ENCODE results near the gene SPTAN1.

The SPTAN1 gene

GRCh38 chr9:128625391-128626146, 73.2 kb downstream of the SPTAN1 start:
- Histone ChIP-seq H3K27me3 (ENCODE audit: control insufficient read depth, insufficient read depth, low read length) (no peaks in the 10 kb centered on the region), H3K4me3 (ENCODE audit: low read depth, low read length) (no peak overlapping the region), H3K9me3 (ENCODE audit: control insufficient read depth, insufficient read depth, low read depth, low read length) (no peaks in the 10 kb centered on the region), H3K9ac (ENCODE audit: low read length) (no peak overlapping the region), H3K4me1 (ENCODE audit: control insufficient read depth, insufficient read depth, low read length) (peaks cover 7% of the 10 kb centered on the region; the same call in 1 of the 2 replicates), H3K27ac (ENCODE audit: low read depth, low read length) (no peak overlapping the region), H3K36me3 (ENCODE audit: control insufficient read depth, insufficient read depth, low read length) (peaks cover 86% of the 10 kb centered on the region)

GRCh38 chr9:128626181-128626580, 73.8 kb downstream of the SPTAN1 start:
- peaks cover 81% of the 10 kb centered on the region for H3K36me3 ChIP-seq (ENCODE audit: control insufficient read depth, insufficient read depth, low read length)

DNA sequence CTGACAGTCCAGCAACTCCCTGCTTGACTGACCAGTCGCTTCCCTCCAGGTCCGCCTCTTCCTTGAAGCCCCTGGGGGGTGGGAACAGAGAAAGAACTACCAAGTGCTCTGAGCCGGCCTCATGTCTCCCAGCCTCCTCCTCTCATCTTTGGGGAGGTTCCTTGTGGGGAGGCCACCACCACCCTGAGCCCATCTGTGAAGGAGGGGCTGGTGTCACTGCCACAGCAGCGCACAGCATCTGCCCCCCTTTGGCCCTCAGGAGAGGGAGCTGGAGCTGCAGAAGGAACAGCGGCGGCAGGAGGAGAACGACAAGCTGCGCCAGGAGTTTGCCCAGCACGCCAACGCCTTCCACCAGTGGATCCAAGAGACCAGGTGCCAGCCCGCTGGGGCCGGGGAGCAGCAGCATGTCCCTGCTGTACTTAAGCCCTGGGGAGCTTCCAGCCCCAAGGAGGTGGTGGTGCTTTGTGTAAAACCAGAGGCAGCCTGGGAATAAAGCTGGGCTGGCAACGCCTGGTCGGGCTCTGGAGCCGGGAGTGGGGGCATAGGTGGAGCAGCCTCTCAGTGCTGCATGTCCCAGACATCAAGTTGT, 74.8 kb downstream of the SPTAN1 start:
- no peak overlapping the region for H3K4me3 ChIP-seq (ENCODE audit: low read depth, low read length)
- no peak overlapping the region for H3K27ac ChIP-seq (ENCODE audit: low read depth, low read length)
- no peaks in the 10 kb centered on the region for H3K9me3 ChIP-seq (ENCODE audit: control insufficient read depth, insufficient read depth, low read depth, low read length)
- no peak overlapping the region for H3K9ac ChIP-seq (ENCODE audit: low read length)
- H3K27me3 ChIP-seq (ENCODE audit: control insufficient read depth, insufficient read depth, low read length) = no peaks in the 10 kb centered on the region
- peaks cover 80% of the 10 kb centered on the region for H3K36me3 ChIP-seq (ENCODE audit: control insufficient read depth, insufficient read depth, low read length)
- peaks cover 7% of the 10 kb centered on the region; the same call in 1 of the 2 replicates for H3K4me1 ChIP-seq (ENCODE audit: control insufficient read depth, insufficient read depth, low read length)

More at GRCh38 chr9:128626181-128626580, 73.8 kb downstream of the SPTAN1 start:
- Histone ChIP-seq H3K9ac (ENCODE audit: low read length) (no peak overlapping the region), H3K9me3 (ENCODE audit: control insufficient read depth, insufficient read depth, low read depth, low read length) (no peaks in the 10 kb centered on the region), H3K4me1 (ENCODE audit: control insufficient read depth, insufficient read depth, low read length) (peaks cover 7% of the 10 kb centered on the region; the same call in 1 of the 2 replicates), H3K27me3 (ENCODE audit: control insufficient read depth, insufficient read depth, low read length) (no peaks in the 10 kb centered on the region), H3K4me3 (ENCODE audit: low read depth, low read length) (no peak overlapping the region), H3K27ac (ENCODE audit: low read depth, low read length) (no peak overlapping the region)

DNA sequence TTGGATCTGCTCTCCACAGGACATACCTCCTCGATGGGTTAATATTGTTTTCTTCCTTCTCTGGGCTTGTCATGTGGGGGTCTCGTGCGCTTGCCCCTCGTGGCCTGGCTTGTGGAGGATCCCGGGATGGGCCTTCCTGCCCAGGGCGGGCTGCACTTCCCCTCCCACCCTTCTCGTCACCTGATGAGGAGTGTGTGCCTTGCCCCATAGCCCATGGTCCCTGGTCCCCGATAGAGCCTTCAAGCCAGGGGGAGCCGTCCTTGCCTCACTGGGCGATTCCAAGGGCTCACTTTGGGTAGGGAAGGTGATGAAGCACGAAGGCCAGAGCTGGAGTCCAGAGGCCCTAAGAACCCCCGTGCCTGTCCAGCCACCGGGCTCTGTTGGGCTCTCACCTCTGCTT, 75.5 kb downstream of the SPTAN1 start:
- Histone ChIP-seq H3K9ac (ENCODE audit: low read length) (no peak overlapping the region), H3K4me1 (ENCODE audit: control insufficient read depth, insufficient read depth, low read length) (peaks cover 7% of the 10 kb centered on the region; the same call in 1 of the 2 replicates), H3K27ac (ENCODE audit: low read depth, low read length) (no peak overlapping the region), H3K27me3 (ENCODE audit: control insufficient read depth, insufficient read depth, low read length) (no peaks in the 10 kb centered on the region), H3K4me3 (ENCODE audit: low read depth, low read length) (no peak overlapping the region), H3K9me3 (ENCODE audit: control insufficient read depth, insufficient read depth, low read depth, low read length) (no peaks in the 10 kb centered on the region), H3K36me3 (ENCODE audit: control insufficient read depth, insufficient read depth, low read length) (peaks cover 84% of the 10 kb centered on the region)

DNA sequence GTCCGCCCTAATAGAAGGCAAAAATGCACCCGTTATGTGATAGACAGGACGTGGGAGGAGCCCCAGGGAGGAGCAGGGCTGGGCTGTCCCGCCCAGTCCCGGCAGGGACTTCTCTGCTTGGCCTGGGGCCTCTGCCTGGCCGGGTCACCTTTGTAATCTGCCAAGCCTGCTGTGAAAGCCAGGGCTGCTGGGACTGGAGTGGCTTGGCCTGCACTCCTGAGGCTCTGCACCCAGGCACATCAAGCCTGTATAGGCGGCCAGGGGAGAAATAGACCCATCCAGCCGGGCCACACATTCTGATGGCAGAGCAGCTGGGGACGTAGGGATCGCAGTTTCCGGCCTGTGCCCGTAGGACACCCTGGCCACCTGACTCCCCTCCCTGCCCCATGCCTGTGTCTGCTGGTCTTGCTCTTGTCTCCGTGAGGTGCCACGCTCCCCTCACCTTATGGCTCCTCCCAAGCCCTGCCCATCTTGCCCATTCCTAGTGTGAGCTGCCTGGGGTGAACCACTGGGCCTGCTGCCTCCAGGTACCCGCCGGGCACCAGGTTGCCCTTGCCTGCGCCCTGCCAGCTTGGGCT, 76.2 kb downstream of the SPTAN1 start:
- no peaks in the 10 kb centered on the region for H3K9me3 ChIP-seq (ENCODE audit: control insufficient read depth, insufficient read depth, low read depth, low read length)
- H3K27ac ChIP-seq (ENCODE audit: low read depth, low read length) = no peak overlapping the region
- peaks cover 90% of the 10 kb centered on the region for H3K36me3 ChIP-seq (ENCODE audit: control insufficient read depth, insufficient read depth, low read length)
- H3K9ac ChIP-seq (ENCODE audit: low read length) = no peak overlapping the region
- H3K4me3 ChIP-seq (ENCODE audit: low read depth, low read length) = no peak overlapping the region
- peaks cover 7% of the 10 kb centered on the region; the same call in 1 of the 2 replicates for H3K4me1 ChIP-seq (ENCODE audit: control insufficient read depth, insufficient read depth, low read length)
- H3K27me3 ChIP-seq (ENCODE audit: control insufficient read depth, insufficient read depth, low read length) = no peaks in the 10 kb centered on the region

DNA sequence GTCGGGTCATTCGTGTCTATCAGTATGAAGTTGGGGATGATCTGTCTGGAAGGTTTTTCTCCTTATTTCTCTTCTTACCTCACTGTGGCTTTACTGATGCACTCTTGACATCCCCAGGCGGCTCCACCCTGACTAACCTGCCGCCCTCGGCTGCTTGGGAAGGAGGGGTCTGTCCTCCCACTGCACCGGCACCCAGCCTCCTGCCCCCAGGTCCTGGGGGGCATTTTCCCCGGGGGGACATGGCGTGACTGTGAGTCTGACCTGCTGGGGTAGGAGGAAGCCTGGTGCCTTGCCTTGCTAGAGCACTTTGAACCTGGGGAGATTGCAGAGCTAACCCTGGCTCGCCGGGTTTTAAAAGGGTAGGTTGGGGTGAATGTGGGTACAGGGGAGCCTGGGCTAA, 76.7 kb downstream of the SPTAN1 start:
- peaks cover 94% of the 10 kb centered on the region for H3K36me3 ChIP-seq (ENCODE audit: control insufficient read depth, insufficient read depth, low read length)

GRCh38 chr9:128629852-128630545, 77.6 kb downstream of the SPTAN1 start:
- Histone ChIP-seq H3K27me3 (ENCODE audit: control insufficient read depth, insufficient read depth, low read length) (no peaks in the 10 kb centered on the region), H3K4me1 (ENCODE audit: control insufficient read depth, insufficient read depth, low read length) (peaks cover 10% of the 10 kb centered on the region; the same call in 1 of the 2 replicates), H3K36me3 (ENCODE audit: control insufficient read depth, insufficient read depth, low read length) (peaks cover 91% of the 10 kb centered on the region), H3K9ac (ENCODE audit: low read length) (no peak overlapping the region), H3K9me3 (ENCODE audit: control insufficient read depth, insufficient read depth, low read depth, low read length) (no peaks in the 10 kb centered on the region), H3K27ac (ENCODE audit: low read depth, low read length) (no peak overlapping the region), H3K4me3 (ENCODE audit: low read depth, low read length) (no peak overlapping the region)

More for the DNA sequence above, 76.7 kb downstream of the SPTAN1 start:
- Histone ChIP-seq H3K9me3 (ENCODE audit: control insufficient read depth, insufficient read depth, low read depth, low read length) (no peaks in the 10 kb centered on the region), H3K4me1 (ENCODE audit: control insufficient read depth, insufficient read depth, low read length) (peaks cover 7% of the 10 kb centered on the region; the same call in 1 of the 2 replicates), H3K4me3 (ENCODE audit: low read depth, low read length) (no peak overlapping the region), H3K27me3 (ENCODE audit: control insufficient read depth, insufficient read depth, low read length) (no peaks in the 10 kb centered on the region), H3K9ac (ENCODE audit: low read length) (no peak overlapping the region), H3K27ac (ENCODE audit: low read depth, low read length) (no peak overlapping the region)

GRCh38 chr9:128631636-128632035, 79.2 kb downstream of the SPTAN1 start:
- Histone ChIP-seq H3K27ac (ENCODE audit: low read depth, low read length) (no peak overlapping the region), H3K4me1 (ENCODE audit: control insufficient read depth, insufficient read depth, low read length) (peaks cover 24% of the 10 kb centered on the region), H3K9ac (ENCODE audit: low read length) (no peak overlapping the region), H3K36me3 (ENCODE audit: control insufficient read depth, insufficient read depth, low read length) (peaks cover 75% of the 10 kb centered on the region), H3K27me3 (ENCODE audit: control insufficient read depth, insufficient read depth, low read length) (no peaks in the 10 kb centered on the region), H3K9me3 (ENCODE audit: control insufficient read depth, insufficient read depth, low read depth, low read length) (no peaks in the 10 kb centered on the region), H3K4me3 (ENCODE audit: low read depth, low read length) (no peak overlapping the region)

GRCh38 chr9:128632066-128632465, 79.7 kb downstream of the SPTAN1 start:
- H3K9me3 ChIP-seq (ENCODE audit: control insufficient read depth, insufficient read depth, low read depth, low read length) = no peaks in the 10 kb centered on the region
- no peaks in the 10 kb centered on the region for H3K27me3 ChIP-seq (ENCODE audit: control insufficient read depth, insufficient read depth, low read length)
- H3K36me3 ChIP-seq (ENCODE audit: control insufficient read depth, insufficient read depth, low read length) = peaks cover 75% of the 10 kb centered on the region
- no peak overlapping the region for H3K9ac ChIP-seq (ENCODE audit: low read length)
- no peak overlapping the region for H3K27ac ChIP-seq (ENCODE audit: low read depth, low read length)
- H3K4me1 ChIP-seq (ENCODE audit: control insufficient read depth, insufficient read depth, low read length) = peaks cover 28% of the 10 kb centered on the region
- H3K4me3 ChIP-seq (ENCODE audit: low read depth, low read length) = no peak overlapping the region

- H3K36me3 ChIP-seq (ENCODE audit: control insufficient read depth, insufficient read depth, low read length) = peaks cover 75% of the 10 kb centered on the region
- H3K9ac ChIP-seq (ENCODE audit: low read length) = no peak overlapping the region
- no peak overlapping the region for H3K27ac ChIP-seq (ENCODE audit: low read depth, low read length)
Measured at GRCh38 chr9:128632486-128632885, 80.1 kb downstream of the SPTAN1 start.

More at GRCh38 chr9:128632486-128632885, 80.1 kb downstream of the SPTAN1 start:
- Histone ChIP-seq H3K4me1 (ENCODE audit: control insufficient read depth, insufficient read depth, low read length) (peaks cover 28% of the 10 kb centered on the region), H3K4me3 (ENCODE audit: low read depth, low read length) (no peak overlapping the region), H3K9me3 (ENCODE audit: control insufficient read depth, insufficient read depth, low read depth, low read length) (no peaks in the 10 kb centered on the region), H3K27me3 (ENCODE audit: control insufficient read depth, insufficient read depth, low read length) (no peaks in the 10 kb centered on the region)

All from HUES6 (cell line).